HFF-Myc (cell line): Measurements from ENCODE around the gene PRDM11.
A peak's percentile ranks its signal among the peaks of the same experiment; 100 is the strongest.

ENCODE experiments used
- DNase-seq: peaks from one replicate; pipeline ENCODE4 v3.0.0-alpha.2; 2011; ENCODE audit warnings: low read depth; ENCODE audit errors: extremely low read depth
- H3K4me3 ChIP-seq: replicated peaks from 2 replicates; pipeline ENCODE4 v1.5.1; 2011; ENCODE audit warnings: low read depth, mild to moderate bottlenecking, control low read depth, low read length
- CTCF ChIP-seq: IDR thresholded peaks from 2 replicates; pipeline ENCODE4 v1.5.1; 2012; ENCODE audit warnings: mild to moderate bottlenecking, low read depth, low read length, control low read depth; ENCODE audit errors: missing control alignments

PRDM11 gene

GRCh38 chr11:45147017-45147728, 734 bp downstream of the PRDM11 start:
- H3K4me3 ChIP-seq = peak overlapping the region; percentile 71
- TF ChIP-seq CTCF = no peak
- DNase-seq = peak; percentile 69

GRCh38 chr11:45147891-45148675, 1.6 kb downstream of the PRDM11 start:
- TF ChIP-seq CTCF = no peak

GRCh38 chr11:45149483-45150056, 3.1 kb downstream of the PRDM11 start:
- TF ChIP-seq CTCF = no peak
- no peak overlapping the region for H3K4me3 ChIP-seq
- no peak for DNase-seq

More at GRCh38 chr11:45147891-45148675, 1.6 kb downstream of the PRDM11 start:
- peak overlapping the region; percentile 71 for H3K4me3 ChIP-seq
- no peak for DNase-seq

- no peak for DNase-seq
- no peak for TF ChIP-seq CTCF
- no peak overlapping the region for H3K4me3 ChIP-seq
Observed at GRCh38 chr11:45150301-45150700, 3.9 kb downstream of the PRDM11 start.

- H3K4me3 ChIP-seq = no peak overlapping the region
- TF ChIP-seq CTCF = no peak
- DNase-seq = no peak
Observed at GRCh38 chr11:45150943-45151342, 4.5 kb downstream of the PRDM11 start.

GRCh38 chr11:45151362-45151982, 5.0 kb downstream of the PRDM11 start:
- DNase-seq = no peak
- no peak for TF ChIP-seq CTCF
- no peak overlapping the region for H3K4me3 ChIP-seq
